DMS53 (cell line): Measurements from ENCODE around the gene KIF25.
"Not testable (repeated sequence)": the region's sequence is repeated elsewhere in the genome, so short reads cannot be mapped to it uniquely, and the experiment has no call there.

Experiments
- DNase-seq: peaks from one replicate; lab custom pipeline; 2025; lab: John Stamatoyannopoulos, UW

KIF25 gene

DNA sequence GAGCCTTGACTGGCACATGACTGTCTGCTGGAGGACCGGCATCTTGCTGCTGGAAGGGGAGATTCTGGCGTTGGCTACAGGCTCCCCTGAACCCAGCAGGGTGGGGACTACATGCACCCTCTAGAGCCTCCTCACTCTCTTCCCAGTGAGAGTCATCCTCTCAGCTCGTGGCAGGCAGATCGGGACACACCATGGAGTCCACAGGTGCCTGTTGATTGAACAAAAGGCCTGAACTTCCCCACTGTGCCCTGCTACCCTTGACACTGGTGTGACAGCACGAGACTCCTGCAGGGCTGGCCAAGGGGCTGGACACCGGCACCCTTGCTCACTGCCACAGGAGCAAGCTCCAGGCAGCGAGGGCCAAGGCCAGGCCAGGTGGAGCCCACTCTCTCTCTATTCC lies 73.3 kb downstream of the KIF25 start:
- DNase-seq: no peak

DNA sequence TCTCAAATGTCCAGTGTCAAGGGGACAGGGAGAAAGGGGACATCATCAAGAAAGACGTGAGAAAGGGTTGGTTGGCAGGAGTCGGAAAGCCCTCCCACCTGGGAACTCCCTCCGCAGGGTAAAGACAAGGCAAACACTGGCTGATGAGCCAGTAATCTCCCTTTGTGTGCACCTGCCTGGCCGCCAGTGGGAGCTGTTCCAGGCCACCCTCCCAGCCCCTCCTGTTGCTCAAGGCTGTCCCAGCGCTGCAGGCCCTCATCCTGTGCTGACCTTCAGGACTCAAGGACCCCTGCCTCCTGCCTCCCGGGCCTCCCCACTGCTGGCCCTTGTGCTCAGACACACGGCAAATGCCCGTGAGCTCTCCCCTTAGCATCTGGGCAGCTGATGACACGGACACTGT lies 74.1 kb downstream of the KIF25 start:
- peak; percentile 49 for DNase-seq

DNA sequence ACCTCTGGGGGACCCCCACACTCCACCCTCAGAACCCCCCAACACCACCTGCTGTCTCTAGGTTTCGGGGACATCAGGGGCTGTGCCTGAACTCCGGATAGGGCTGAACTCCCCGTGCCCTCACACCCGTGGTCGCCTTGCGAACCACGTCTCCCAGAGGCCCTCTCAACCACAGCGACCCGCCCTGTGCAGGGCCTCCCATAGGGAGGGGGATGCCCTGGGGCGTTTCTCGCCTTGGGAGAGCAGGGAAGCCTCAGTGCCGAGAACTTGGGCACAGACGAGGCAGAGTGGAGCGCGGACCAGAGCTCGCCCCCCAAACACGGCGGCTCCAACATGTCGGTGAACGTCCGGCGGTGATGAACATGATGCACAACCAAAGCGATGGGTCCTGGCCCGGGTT lies 74.8 kb downstream of the KIF25 start:
- no peak for DNase-seq

DNA sequence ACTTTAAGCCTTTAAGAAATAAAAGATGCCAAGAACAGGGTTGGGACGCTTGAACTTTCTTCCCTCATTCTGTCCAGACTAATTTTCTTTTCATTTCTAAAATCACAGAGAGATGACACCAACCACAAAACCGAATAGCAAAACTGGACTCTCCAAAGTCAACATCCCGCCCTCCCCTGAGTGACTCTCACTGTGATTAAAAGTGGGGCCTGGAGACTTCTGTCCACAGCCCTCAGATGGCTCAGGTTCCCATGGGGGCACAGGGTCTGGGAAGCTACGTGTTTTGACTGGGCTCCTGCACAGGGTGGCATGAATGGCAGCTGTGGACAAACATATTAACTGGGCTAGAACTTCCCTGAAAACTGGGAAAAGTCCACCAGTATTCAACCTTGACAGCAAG lies 75.3 kb downstream of the KIF25 start:
- DNase-seq: no peak

DNA sequence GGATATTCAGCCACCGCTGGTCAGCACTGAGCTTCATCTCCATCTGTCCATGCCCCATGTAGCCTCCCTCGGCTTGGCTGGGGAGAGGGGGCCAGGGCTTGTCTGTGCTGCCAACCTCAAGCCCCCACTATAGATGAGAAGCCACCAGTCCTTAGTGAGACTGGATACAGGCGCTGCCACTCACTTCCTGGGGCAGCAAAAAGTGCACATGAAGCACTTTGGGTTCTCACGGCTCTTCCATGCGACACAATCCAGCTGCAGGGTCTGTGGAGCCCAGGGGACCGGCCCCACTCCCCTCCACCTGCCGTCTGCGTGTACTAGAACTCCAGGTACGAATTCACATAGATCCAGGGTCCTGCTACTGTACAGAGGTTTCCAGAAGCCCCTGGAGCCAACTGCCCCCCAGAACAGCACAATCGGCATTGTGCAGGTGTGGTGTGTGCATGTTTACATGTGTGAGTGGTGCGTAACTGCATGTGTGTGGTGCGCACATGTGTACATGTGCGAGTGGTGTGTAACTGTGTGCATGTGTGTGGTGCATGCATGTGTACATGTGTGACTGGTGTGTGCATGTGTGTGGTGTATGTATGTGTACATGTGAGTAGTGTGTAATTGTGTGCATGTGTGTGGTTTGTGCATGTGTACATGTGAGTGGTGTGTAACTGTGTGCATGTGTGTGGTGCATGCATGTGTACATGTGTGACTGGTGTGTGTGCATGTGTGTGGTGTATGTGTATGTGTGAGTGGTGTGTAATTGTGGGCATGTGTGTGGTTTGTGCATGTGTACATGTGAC lies 76.7 kb downstream of the KIF25 start:
- DNase-seq: no peak

DNA sequence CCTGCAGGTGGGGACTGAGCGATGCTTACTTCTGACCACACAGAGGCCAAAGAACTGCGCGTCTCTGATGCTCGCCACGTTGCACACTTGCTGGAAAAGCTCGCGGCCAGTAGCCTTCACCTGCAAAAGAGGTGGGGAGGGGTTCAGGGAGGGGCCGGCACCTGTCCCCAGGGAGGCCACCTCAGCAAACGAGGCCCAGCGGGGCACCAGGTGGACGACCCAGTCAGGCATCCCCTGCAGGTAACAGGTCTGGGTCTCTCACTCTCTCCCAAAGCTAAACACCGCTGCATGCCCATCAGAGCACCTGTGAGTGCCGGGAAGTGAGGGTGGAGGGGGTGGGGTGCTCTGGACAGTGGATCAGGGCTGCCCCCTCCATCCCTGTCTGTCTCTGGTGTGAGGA lies 77.7 kb downstream of the KIF25 start:
- DNase-seq: no peak

DNA sequence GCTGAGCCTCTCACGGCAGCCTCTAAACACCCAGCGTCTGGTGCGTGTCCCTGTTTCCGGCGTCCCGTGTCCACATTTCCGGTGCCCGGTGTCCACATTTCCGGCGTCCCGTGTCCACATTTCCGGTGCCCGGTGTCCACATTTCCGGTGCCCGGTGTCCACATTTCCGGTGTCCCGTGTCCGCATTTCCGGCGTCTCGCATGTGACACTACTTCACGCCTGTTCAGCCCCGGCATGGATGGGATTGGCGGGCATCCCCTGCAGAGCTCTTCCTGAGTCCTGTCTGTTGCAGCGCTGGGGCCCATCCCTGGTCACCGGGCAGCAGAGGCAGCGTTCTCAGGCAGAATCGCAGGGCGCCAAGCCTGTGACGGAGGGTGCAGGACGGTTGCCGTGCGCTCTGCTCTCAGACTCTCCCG lies 78.3 kb downstream of the KIF25 start:
- DNase-seq: no peak

DNA sequence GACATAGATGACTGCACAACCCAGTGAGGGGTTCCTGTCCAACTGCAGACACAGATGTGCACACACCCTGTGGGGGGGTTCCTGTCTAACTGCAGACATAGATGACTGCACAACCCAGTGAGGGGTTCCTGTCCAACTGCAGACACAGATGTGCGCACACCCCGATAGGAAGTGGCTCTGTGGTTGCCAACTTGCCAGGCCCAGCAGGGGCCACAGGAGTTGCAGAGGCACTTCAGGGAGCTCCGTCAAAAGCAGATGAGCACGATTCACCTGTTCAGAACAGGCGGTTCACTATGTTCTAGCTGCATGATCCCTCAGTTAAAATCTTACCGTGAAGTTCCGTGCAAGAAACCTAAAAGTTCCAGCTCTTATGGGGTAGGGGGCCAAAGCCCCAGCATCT lies 79.9 kb downstream of the KIF25 start:
- not testable (repeated sequence) for DNase-seq

DNA sequence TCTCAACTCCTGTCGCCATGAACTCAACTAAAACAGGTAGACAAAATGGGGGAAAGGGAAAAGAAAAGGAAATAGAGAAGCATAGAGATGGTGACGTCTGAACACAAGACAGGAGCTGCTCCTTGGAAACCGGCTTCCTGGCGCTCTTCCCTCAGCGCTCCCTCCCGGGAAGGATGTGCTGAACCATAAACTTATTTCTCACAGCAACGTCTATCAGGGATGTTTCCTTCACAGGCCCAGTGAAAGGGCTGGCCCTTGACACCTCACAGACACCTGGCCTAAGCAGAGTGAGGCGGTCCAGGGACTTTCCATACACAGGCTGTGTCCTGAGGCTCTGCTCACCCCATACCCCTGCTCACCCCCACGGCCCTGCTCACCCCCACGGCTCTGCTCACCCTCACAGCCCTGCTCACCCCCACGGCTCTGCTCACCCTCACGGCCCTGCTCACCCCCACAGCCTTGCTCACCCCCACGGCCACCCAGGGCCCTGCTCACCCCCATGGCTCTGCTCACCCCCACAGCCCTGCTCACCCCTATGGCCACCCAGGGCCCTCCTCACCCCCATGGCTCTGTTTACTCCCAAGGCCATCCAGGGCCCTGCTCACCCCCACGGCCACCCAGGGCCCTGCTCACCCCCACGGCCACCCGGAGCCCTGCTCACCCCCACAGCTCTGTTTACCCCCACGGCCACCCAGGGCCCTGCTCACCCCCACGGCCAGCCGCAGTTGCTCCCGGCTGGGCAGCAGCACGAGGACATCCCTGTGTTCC lies 80.9 kb downstream of the KIF25 start:
- no peak for DNase-seq

DNA sequence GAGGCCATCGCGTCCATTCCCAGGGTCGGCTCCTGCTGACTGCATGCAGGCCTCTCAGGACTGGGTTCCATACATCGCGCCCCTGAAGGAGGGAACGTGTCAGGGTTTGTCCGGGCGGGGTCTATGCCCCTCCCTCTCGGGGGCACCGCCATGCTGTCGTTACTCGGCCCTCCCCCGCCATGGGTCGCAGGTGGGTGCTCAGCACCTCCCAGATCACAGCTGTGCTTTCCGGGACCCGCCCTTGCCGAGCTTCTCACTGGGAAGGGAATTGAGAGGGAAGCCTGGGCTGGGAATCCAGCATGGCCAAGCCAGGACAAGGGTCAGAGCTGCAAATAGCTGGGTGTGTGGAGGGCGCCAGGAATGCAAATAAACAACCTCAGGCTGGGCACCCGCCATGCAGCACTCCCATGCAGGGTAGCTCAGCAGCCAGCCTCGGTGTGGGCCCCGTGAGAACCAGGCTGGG lies 81.5 kb downstream of the KIF25 start, which contains the start of gene FRMD1:
Gene FRMD1, minus strand, starts transcription at position 270 of the 463 bp plus-strand sequence. Its CDS starts 118 bp downstream, at position 152.
- no peak for DNase-seq

DNA sequence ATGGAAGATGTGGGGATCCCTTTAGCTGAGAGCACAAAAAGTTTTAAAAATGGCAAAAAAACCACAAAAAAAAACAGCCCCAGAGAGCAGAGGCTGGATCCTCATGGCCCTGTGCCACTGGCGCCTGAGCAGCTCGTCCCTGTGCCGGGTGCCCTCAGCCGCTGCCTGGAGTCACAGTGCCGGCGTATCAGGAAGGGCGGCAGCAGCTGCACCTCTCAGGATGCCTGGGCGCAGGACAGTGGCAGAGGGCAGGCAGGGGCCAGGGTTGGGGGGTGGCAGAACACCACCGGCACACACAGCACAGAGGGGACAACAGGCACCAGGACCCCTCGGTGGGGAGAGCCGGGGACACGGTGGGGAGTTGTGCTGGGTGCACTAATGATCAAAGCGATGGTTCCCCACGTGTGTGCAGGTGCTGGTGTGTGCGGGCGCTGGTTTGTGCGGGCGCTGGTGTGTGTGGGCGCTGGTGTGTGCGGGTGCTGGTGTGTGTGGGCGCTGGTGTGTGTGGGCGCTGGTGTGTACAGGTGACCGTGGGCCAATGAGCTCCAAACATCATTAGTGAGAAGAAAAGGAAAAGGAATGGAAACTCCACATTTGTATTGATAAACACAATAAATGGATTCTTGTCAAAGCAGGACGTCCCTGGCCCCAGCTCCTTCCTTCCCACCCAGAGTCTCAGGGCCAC lies 83.1 kb downstream of the KIF25 start:
- no peak for DNase-seq

DNA sequence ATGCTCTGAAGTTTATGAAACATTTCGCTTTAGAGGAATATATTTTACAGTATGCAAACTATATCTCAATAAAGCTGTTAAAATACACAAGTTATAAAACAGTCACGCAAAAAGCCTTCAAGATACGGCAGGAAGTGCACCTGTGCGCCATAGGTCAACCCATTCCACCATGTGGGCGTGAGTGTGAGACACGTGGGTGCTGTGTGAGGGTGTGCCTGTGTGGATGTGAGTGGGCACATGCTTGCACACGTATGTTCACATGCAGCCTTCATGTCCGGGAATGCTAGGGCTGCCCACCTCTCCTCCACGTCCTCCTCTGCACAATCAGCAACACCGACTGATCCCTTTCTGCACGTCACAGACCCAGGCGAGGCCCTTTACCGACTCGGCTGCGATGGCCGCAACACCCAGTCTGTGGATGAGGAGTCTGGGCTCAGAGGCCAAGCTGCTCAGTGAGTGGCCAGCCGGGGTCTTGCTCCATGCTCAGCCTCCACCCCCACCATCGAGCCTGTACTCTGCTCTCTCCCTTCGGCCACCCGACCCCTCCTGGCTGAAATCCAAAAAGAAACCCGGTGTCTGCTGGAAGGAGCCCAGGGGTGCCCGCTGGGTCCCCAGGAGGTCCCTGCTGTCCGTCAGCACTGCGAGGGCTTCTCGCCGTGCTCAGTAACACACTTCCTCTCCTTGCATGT lies 84.5 kb downstream of the KIF25 start:
- DNase-seq: no peak

DNA sequence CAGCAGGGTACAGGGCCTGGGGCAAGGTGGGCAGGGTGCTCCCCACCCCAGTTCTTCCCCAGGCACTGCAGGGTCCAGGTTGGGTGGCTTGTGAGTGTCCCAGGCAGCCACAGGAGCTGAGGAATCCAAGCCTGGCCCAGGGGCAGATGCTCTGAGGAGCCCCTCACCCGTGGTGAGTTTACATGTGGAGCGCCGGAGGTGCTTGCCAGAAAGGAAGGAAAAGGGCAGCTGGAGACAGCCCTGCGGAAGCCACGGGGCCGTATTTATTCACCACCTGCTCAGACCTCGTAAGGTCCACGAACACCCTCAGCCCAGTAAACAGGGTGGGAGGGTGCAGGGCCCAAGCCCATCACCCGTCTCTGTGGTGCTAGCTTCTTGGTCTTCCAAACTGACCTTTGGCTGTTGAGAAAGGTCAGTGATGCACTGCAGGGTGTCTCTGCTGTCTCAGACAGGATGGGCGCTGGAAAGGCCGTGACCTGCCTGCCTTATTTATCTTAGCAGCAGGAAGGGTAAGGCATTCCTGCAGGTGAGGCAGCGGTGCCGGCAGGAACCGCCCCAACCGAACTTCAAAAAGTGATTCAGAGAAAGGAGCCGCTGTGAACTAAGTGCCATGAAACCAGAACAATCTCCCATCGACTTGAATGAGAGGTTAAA lies 85.5 kb downstream of the KIF25 start:
- DNase-seq: peak; percentile 44

DNA sequence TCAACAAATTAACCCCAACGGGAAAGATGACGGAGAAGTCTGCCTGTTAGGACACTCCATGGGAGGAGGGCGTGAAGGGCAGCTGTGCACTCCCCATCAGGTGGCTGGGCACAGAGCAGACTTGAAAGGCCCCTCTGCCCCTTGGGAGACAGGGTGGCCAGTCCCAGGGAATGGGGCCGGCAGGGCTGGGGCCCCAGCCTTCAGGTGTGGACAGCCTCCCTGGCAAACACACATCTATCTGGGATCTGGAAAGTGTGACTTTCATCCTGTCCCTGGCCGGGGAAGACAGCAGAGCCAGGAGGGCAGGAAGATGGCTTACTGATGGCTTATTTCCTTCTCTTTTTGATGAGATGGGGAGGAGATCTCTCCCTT lies 86.0 kb downstream of the KIF25 start:
- DNase-seq: peak; percentile 44

DNA sequence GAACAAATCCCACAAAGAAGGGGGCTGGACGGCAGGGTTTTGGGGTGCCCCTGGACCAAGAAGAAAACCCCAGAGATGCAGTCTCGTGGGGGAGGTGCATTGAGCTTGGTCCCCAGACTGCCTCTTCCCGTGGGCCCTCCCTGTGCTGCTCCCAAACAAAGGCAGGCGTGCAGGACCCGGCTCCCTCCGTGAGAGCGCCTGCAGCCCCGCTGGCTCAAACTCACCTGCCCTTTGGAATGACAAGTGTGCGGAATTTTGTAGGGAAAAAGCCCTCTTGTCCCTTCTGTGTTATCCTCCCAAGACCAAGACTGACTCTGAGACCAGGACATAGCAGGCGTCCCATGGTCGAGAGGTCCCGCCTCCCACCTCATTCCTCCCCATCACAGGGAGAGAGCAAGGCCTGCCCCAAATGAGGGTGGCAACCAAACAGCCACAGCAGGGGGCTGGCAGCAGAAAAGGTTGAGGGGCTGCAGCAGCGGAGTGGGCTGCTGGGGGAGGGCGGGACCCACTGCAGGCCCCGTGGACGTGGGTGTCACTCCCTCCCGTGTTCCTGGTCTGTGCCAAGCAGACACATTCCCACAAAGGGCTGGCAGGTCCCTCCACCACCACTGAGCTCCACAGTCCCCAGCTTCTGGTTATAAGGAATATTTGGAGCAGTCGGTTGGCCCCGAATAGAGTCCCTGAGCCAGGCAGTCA lies 87.1 kb downstream of the KIF25 start:
- DNase-seq: no peak

DNA sequence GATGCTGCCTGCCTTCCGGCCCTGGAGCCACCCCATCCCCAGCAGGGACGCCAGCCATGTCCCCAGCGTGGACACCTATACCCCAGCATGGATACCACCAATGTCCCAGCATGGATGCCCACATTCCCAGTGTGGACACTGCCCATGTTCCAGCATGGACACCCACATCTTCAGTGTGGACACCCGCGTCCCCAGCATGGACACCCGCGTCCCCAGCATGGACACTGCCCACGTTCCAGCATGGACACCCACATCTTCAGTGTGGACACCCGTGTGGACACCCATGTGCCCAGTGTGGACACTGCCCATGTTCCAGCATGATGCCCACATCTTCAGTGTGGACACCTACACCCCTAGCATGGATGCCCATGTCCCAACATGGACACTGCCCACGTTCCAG lies 88.6 kb downstream of the KIF25 start:
- DNase-seq: no peak

DNA sequence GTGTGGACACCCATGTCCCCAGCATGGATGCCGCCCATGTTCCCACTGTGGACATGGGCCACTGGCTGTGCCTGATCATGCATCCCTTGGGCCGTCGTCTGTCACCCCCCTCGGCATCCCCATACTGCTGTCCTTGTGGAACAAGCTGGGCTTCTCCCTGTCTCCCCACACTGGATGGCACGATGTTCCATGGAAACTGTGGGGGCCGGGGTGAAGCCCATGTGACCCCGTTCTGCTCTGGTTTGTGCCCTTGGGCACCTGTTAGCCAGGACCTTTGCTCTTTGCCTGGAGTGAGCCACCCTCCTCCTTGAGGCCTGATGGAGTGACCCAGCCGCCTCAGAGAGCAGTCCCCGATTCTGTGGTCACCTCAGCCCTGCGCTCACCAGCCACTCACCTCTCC lies 89.1 kb downstream of the KIF25 start:
- DNase-seq: no peak

DNA sequence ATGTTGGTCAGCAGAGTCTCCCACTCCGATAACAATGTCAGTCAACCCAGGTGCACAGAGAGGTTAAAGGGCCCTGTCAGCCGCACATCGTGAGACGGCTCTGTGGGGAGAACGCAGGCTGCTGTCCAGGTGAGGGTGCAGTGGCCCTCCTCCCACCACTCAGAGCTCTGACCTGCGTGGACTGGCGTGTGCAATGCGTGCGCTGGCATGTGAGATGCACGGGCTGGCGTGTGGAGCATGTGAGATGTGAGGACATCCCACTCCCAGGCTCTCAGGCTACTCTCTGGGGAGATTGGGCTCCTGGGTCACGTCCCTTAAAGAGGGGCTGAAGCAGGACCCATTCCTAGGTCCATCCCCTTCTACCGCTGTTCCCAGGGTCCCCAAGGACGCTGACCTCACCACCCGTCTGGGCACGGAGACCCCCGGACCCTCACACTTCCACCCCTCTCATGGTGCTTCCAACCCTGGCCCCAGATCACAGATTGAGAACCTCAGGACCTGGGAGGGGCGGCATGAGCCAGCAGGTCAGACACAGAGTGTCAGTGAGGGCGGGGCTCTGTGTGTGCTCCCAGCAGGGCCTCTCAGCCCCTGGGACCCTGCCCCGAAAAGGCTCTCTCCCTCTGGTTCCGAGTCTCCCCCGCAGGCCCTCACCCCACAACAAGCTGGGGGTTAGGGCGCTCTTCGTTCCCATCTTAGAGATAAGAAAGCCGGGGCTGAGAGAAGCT lies 90.1 kb downstream of the KIF25 start:
- DNase-seq: no peak

DNA sequence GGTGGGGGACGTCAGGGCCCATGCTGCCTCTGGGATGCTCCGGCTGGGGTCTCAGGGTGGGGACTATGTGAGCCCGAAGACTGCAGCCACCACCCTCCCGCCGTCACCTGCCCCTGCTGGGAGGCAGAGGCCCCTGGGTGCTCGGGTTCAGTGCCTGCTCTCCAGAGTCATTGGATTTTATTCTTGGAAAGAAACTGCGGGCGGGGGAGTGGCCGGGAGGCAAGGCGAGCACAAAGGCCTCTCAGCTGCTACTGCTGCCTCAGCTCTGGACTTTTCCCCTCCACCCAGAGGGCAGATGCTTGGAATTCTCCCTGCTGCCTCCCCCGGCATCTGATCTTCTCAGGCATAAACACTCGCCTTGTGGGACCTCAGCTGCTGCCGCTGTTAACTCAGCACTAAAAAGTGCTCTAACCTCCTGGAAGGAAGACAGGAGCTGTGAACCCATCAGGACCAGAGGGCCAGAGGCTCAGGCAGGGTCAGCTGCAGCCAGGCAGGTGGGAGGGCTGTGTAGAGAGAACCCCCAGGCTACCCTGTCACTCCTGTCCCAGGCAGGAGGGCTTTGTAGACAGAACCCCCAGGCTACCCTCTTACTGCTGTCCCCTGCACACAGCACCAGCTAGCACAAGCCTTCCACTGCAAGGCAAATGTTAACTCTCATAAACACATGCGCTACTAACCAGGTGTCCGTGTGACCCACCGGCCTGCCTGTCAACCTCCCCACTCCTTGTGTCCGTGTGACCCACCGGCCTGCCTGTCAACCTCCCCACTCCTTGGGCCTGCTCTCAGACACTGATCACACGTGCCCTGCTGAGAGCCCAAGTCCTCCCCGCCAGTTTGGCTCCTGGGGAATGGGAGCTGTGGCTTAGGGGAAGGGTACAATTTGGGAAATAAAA lies 90.9 kb downstream of the KIF25 start:
- no peak for DNase-seq
